Gastrocnemius medialis (tissue), 4 donors: Measurements from ENCODE around the gene LMAN2.

Source experiments
- POLR2A ChIP-seq, 2 donors: fragments of 450-650 bp; IDR thresholded peaks; one replicate each; pipeline ENCODE4 v1.6.1; 2017; ENCODE audit warnings: antibody characterized with exemption in 2 of 2, mild to moderate bottlenecking in 2 of 2, moderate library complexity in 2 of 2
- TF ChIP-seq, protein P1 (sequence below), 5 experiments: fragments of 450-650 bp in 3 of 5; fragments of 200-600 bp in 2 of 5; sonication (generic) in 2 of 5; IDR thresholded peaks in 4 of 5; conservative IDR thresholded peaks in 1 of 5; 1 replicate in 4 of 5; 2 replicates in 1 of 5; pipeline ENCODE4 v1.5.1; 2016 to 2019; ENCODE audit warnings: antibody characterized with exemption in 5 of 5, mild to moderate bottlenecking in 3 of 5, moderate library complexity in 3 of 5

DNA sequence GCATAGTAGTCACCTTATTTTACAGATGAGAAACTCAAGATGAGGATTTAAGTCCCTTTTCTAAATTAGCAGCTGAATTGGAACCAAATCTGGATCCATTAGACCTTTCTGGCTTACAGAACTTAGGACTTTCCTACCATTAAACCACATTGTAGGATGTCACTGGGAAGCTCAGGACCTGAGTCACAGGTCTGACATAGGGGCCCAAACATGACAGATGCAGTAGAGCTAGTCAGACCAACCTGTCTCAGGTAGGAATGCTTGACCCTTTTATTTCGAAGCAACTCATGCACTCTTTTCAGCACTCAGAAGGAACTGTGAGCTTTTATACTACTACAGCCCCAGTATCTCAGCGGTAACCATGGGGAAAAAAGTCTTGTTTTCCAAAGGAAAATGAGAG lies 50.5 kb downstream of the LMAN2 start:
- TF ChIP-seq, protein P1, sequence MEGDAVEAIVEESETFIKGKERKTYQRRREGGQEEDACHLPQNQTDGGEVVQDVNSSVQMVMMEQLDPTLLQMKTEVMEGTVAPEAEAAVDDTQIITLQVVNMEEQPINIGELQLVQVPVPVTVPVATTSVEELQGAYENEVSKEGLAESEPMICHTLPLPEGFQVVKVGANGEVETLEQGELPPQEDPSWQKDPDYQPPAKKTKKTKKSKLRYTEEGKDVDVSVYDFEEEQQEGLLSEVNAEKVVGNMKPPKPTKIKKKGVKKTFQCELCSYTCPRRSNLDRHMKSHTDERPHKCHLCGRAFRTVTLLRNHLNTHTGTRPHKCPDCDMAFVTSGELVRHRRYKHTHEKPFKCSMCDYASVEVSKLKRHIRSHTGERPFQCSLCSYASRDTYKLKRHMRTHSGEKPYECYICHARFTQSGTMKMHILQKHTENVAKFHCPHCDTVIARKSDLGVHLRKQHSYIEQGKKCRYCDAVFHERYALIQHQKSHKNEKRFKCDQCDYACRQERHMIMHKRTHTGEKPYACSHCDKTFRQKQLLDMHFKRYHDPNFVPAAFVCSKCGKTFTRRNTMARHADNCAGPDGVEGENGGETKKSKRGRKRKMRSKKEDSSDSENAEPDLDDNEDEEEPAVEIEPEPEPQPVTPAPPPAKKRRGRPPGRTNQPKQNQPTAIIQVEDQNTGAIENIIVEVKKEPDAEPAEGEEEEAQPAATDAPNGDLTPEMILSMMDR (IDR thresholded peaks at IDR 0.05 in 4 of 5, conservative IDR thresholded peaks at IDR 0.05 in 1 of 5): no peak
- no peak for TF ChIP-seq POLR2A (IDR thresholded peaks at IDR 0.05)
